NCI-H1930 (cell line): ENCODE results near the gene MAPKAPK2.

ENCODE experiments used
- DNase-seq, 2 experiments: peaks; one replicate each; lab custom pipeline; 2025; lab: John Stamatoyannopoulos, UW

MAPKAPK2 gene

GRCh38 chr1:206704226-206704625 is 19.5 kb downstream of the MAPKAPK2 start:
- DNase-seq, result no peak

GRCh38 chr1:206705191-206705590 is 20.5 kb downstream of the MAPKAPK2 start:
- DNase-seq, result peak in 1 of 2 experiments; percentile 43

GRCh38 chr1:206705726-206706297 is 21.1 kb downstream of the MAPKAPK2 start:
- DNase-seq, result no peak

- no peak for DNase-seq
Observed at GRCh38 chr1:206706298-206706791, 21.6 kb downstream of the MAPKAPK2 start.

GRCh38 chr1:206706806-206707366 is 22.2 kb downstream of the MAPKAPK2 start:
- DNase-seq, result no peak

GRCh38 chr1:206708058-206708457 is 23.4 kb downstream of the MAPKAPK2 start:
- DNase-seq, result no peak

- no peak for DNase-seq
Observed at GRCh38 chr1:206708882-206709281, 24.2 kb downstream of the MAPKAPK2 start.

- no peak for DNase-seq
Observed at GRCh38 chr1:206709322-206709721, 24.6 kb downstream of the MAPKAPK2 start.

GRCh38 chr1:206709772-206710459 is 25.2 kb downstream of the MAPKAPK2 start:
- no peak for DNase-seq

- no peak for DNase-seq
Observed at GRCh38 chr1:206710460-206710823, 25.7 kb downstream of the MAPKAPK2 start.

GRCh38 chr1:206713070-206713469 is 28.4 kb downstream of the MAPKAPK2 start:
- no peak for DNase-seq

GRCh38 chr1:206713910-206714312 is 29.2 kb downstream of the MAPKAPK2 start:
- DNase-seq, result no peak

- no peak for DNase-seq
Observed at GRCh38 chr1:206714331-206715058, 29.8 kb downstream of the MAPKAPK2 start.

GRCh38 chr1:206715120-206715519 is 30.4 kb downstream of the MAPKAPK2 start:
- DNase-seq, result no peak

GRCh38 chr1:206715552-206716158 is 30.9 kb downstream of the MAPKAPK2 start:
- DNase-seq, result no peak

- no peak for DNase-seq
Observed at GRCh38 chr1:206716159-206716869, 31.6 kb downstream of the MAPKAPK2 start.

GRCh38 chr1:206716870-206717673 is 32.4 kb downstream of the MAPKAPK2 start:
- no peak for DNase-seq

- no peak for DNase-seq
Observed at GRCh38 chr1:206717674-206717989, 32.9 kb downstream of the MAPKAPK2 start.

- no peak for DNase-seq
Observed at GRCh38 chr1:206719169-206719839, 34.6 kb downstream of the MAPKAPK2 start.

GRCh38 chr1:206721454-206721853 is 36.7 kb downstream of the MAPKAPK2 start:
- no peak for DNase-seq
